Ecto neural progenitor cell (in vitro differentiated cells): Measurements from ENCODE around the gene NEDD4L.

ENCODE experiments used
- DNase-seq: peaks from one replicate; pipeline ENCODE4 v3.0.0-alpha.2; 2018; ENCODE audit warnings: low spot score

Gene NEDD4L

GRCh38 chr18:58181988-58182387, 138.0 kb downstream of the NEDD4L start:
- DNase-seq: no peak

- DNase-seq: no peak
Observed at GRCh38 chr18:58183226-58183625, 139.2 kb downstream of the NEDD4L start.

DNA sequence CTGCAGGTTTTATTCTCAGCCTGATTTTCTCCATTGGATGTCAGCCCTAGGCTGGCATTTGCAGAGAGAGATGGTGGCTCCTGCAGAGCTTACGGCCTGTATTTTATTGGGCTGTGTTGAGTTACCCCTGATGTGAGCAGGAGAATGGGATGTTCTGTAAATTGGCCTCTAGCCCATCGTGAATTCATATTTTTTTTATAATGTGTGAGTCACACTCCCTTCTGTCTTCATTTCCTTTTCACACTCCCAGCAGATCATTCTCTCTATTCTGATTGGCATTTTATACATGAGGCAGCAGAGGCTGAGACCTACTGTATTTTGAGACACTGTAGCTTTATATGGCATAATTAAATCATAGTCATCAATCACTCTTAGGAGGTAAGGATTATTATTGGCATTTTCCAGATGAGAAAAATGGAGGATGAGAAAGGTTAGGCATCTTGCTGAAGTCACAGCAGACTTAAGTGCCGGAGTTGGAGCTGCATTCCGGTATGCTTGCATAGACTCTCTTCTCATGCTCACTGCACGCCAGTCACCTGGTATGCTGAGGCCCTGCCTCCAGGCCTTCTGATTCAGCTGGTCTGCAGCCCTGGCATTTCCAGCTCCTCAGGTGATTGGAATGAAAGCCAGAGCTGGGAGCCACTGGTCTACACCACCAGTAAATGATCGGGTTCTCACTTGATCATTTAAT, 142.4 kb downstream of the NEDD4L start:
- DNase-seq: no peak

DNA sequence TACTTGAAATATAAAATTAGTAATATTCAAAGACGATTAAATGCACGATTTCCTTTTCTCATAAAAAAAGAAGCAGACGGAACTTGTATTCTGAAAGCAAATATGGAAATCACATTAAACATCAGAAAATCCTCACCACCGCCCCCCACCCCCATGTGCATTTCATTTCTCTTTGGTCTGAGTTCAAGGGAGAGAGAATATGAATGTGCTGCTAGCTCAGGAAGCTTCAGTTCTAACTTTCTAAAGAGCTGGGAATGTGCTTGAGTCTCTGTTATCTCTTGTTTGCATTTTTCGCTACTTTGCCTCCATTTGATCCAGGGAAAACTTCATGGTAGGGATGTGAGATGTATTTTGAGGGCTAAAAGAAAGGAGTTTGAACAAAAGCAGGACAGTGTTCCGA, 143.6 kb downstream of the NEDD4L start:
- DNase-seq: no peak

- DNase-seq: no peak
Observed at GRCh38 chr18:58188996-58189395, 145.0 kb downstream of the NEDD4L start.

GRCh38 chr18:58190842-58191530, 147.0 kb downstream of the NEDD4L start:
- DNase-seq: no peak

DNA sequence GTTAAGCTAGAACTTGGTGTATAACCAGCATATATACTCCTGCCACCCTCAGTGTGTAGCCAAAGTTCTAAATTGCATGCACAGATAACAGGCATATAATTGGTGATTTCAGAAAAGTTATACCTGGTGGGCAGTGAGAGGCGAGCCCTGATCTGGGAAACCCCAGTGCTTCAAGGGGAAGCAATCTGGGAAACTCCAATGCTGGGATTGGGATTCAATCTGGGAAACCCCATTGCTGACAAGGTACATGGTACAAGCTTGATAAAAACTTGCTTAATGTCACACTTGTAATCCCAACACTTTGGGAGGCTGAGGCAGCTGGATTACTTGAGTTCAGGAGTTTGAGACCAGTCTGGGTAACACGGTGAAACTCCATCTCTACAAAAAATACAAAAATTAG, 147.6 kb downstream of the NEDD4L start:
- DNase-seq: no peak

DNA sequence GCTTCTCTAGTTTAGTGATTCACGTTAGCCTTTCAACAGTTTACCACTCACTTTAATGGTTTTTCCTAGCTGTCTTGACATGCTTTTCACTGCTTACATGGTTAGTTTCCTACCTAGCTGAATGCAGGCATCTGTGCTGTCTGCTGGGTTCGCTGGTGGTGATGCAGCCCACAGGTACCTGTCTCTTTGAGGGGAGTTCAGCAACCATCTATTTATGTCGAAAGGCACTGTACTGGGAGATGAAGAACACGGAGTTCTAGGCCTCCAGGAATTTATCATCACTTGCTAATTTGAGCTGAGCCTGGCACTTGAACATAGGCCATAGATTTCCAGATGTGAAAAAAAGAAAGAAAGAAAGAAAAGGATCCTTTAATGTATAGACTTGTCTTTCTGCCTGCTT, 148.5 kb downstream of the NEDD4L start:
- DNase-seq: no peak

- no peak for DNase-seq
Observed at GRCh38 chr18:58194028-58194427, 150.0 kb downstream of the NEDD4L start.

DNA sequence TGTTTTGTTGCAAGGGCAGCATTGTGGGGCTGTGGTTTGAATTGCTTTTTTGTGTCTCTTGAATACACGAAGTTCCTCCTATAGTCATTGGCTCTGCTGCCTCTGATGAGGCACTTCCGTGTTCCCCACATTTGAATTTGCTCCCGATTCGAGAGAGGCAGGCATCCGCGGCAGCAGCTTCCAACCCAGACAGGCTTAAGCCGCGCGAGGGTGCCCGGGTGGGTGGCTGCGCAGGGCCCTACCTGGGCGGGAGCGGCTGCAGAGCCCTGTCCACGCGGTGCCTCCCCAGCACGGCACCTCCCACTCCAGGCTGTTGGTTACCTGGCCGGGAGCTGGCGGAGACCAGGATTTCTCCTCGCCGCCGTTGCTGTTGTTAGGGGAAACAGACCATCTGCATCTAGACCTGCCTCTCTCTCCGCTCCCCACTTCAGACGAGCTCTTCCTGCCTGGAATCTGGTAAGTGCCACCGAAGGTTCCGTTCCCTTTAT, 151.3 kb downstream of the NEDD4L start:
- no peak for DNase-seq

- no peak for DNase-seq
Observed at GRCh38 chr18:58196164-58196563, 152.1 kb downstream of the NEDD4L start.

DNA sequence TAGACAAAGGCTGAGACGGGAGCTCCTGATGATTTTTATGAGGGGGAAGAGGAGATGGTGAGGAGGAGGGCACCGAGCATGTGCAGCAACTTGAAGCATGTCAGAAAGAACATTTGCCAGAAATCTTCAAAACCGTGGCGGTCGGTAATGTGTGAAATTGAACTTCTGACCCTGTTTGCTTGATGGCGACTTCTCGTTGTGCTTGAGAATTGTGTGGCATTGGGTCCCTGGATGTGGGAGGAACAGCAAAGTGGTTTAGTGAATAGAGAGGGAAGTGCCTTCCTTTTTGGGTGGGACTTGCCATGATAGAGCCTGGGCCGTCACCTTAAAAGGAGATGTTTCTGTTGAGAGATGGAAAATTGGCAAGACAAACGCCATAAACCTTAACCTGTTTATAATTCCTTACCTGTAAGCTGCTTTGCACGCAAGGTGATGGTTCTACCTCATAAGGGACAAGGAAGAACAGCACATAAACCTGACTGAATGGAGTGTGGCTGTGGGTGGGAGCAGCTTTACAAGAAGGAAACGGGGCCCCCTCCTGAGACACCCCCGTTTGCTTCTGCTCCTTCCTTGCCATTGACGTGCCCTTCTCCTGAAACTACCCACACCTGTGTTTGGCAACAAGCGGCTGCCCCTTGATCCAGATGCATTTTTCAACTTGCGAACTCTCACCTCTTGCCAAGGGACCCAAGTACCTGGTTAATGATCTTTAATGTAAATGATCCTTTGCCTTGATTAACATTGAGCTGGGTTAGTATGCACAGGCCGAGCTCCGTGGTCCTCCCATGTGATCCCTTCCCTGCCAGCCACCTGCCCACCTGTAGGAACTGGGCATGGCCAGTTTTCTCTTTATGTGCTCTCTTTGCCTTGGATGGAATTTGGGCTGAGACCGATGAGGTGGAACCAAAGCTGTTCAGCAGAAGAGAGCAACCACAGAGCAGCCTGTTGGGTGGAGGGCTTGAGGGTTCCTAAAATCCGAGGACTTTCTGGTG, 153.2 kb downstream of the NEDD4L start:
- no peak for DNase-seq

DNA sequence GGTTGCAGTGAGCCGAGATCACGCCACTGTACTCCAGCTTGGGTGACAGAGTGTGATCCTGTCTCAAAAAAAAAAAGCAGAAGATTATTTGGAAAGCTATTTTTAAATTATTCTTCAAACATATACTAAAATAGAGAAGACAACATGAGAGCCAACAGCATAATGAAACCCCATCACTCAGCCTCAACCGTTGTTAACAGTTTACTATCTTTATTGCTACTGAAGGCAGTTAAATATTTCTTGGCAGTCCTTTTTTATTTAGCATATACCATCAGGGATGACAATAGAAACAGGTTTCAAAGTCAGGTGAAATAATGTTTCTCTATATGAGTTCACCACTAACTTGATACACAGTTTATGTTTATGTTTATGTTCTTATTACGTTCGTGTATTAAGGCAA, 157.2 kb downstream of the NEDD4L start:
- DNase-seq: no peak

DNA sequence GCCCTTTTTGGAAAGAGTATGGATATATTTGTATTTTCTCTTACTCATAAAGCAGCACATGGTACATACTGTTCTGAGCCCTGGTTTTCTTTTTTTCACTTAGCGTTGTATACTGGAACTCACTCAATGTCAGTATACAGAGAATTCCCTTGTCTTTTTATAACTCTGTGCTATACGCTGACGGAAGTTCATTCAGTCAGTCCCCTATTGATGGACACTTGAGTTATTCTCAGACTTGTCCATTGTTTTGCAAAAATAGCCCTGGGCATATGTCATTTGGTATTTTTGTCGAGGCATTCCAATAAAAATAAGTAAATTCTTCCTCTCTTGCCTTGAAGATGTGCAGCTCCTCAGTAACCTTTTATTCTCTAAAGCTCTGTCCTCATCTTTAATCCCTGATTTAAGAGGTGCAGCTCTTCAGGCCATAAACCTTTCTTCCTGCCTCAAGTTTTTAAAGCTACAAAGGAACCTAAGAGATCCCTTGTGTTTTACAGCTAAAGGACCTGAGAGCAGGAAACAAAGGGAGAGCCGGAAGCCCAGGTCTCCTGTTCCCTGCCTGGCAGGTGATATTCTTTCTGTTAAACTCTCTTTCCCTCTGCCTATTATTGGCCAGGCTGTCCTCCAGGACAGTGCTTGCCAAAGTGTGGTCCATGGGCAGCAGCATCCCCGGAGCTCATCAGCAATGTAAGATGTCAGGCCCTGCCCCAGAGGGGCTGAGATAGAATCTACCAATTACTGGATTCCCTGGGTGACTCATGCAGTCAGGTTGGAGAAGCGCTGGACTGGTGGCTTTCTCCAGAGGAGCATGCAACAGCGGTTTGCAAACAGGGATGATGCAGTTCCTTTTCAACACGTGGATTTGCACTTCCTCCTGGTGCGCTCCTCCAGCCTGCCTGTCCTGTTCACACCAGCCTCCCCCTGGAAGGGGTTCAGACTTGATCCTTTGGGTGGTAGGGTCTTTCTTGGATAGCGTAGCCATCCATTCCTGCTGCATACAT, 158.0 kb downstream of the NEDD4L start:
- DNase-seq: no peak

- DNase-seq: no peak
Observed at GRCh38 chr18:58204776-58205442, 160.9 kb downstream of the NEDD4L start.

DNA sequence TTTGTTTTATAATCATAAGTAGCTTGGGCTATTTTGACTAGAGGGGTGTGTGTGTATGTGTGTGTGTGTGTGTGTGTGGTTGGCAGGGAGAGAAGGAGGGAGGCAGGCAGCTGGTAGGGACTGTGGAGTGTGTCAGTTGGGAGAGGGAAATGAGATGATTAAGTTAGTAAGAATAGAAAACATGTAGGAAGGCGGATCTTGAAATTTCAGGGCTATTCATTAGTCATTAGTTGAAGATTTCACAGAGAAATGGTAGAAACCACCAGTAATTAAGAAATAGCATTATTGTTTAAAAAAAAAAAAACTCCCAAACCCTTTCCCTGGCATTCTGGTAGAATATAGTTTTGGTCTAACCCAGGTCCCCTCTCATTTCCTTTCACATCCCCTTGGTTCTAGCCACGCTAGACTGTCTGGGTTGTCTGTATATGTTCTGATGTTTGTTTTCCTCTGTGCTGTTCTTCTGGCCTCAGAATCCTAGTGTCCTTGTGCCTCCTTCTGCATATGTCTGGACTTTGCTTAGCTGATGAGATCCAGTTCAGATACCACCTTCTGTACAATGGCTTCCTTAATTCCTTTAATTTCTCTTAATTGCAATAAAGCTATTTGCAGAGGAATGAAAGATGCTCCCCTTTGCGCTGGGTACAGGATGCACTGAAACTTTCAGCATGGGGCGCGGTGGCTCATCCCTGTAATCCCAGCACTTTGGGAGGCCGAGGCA, 161.6 kb downstream of the NEDD4L start:
- no peak for DNase-seq

DNA sequence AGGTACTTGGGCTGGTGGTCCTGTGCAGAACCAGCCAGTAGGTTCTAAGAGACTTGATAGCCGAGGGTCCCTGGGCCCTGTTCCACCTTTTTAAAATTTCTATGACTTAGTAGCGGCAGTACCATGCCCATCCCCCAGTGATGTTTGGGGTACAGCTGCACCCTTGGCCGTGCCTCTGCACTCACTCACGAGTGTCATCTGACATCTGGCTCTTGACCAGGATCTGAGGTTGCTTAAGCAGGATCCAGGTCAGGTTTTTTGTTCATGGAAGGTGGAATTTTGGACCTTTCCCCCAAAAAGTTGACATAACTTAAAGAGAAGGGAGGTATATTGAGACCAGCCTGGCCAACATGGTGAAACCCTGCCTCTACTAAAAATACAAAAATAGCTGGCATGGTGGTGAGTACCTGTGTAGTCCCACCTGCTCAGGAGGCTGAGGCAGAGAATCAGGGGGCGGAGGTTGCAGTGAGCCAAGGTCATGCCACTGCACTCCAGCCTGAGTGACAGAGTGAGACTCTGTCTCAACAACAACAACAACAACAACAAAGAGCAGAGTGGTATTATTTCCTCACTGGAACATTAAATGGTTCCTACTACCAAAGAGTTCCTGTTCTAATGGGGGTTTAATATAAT, 163.6 kb downstream of the NEDD4L start:
- DNase-seq: no peak

GRCh38 chr18:58208207-58208932, 164.3 kb downstream of the NEDD4L start:
- no peak for DNase-seq

- no peak for DNase-seq
Observed at GRCh38 chr18:58209326-58209725, 165.3 kb downstream of the NEDD4L start.
